GM19328 (cell line): ENCODE measurements around the gene SCEL.

Experiments
- ATAC-seq: cut with Tn5 transposase; IDR thresholded peaks from one replicate; pipeline ENCODE4 v1.9.1; 2021; ENCODE audit warnings: mild to moderate bottlenecking, moderate library complexity; ENCODE audit not compliant: unreplicated experiment

The SCEL gene

GRCh38 chr13:77548594-77548993, 13.1 kb downstream of the SCEL start:
- ATAC-seq: no peak

GRCh38 chr13:77554069-77554468, 18.6 kb downstream of the SCEL start:
- ATAC-seq: no peak

GRCh38 chr13:77555246-77555645, 19.7 kb downstream of the SCEL start:
- ATAC-seq: no peak

GRCh38 chr13:77558016-77558415, 22.5 kb downstream of the SCEL start:
- no peak for ATAC-seq

- no peak for ATAC-seq
Measured at GRCh38 chr13:77563111-77563510, 27.6 kb downstream of the SCEL start.

GRCh38 chr13:77565635-77566034, 30.1 kb downstream of the SCEL start:
- ATAC-seq: peak; percentile 73

- ATAC-seq: no peak
Measured at GRCh38 chr13:77571956-77572355, 36.5 kb downstream of the SCEL start.

GRCh38 chr13:77574096-77574495, 38.6 kb downstream of the SCEL start:
- no peak for ATAC-seq

GRCh38 chr13:77579959-77580358, 44.5 kb downstream of the SCEL start:
- no peak for ATAC-seq

- no peak for ATAC-seq
Measured at GRCh38 chr13:77580748-77581147, 45.2 kb downstream of the SCEL start.

GRCh38 chr13:77583581-77583980, 48.1 kb downstream of the SCEL start:
- no peak for ATAC-seq

GRCh38 chr13:77584106-77584505, 48.6 kb downstream of the SCEL start:
- no peak for ATAC-seq

- no peak for ATAC-seq
Measured at GRCh38 chr13:77595166-77595810, 59.8 kb downstream of the SCEL start.

- no peak for ATAC-seq
Measured at GRCh38 chr13:77596777-77597176, 61.3 kb downstream of the SCEL start.

GRCh38 chr13:77599351-77599750, 63.8 kb downstream of the SCEL start:
- ATAC-seq: no peak

GRCh38 chr13:77600701-77601100, 65.2 kb downstream of the SCEL start:
- ATAC-seq: no peak

- ATAC-seq: no peak
Measured at GRCh38 chr13:77611068-77611467, 75.6 kb downstream of the SCEL start.

- no peak for ATAC-seq
Measured at GRCh38 chr13:77616027-77616426, 80.5 kb downstream of the SCEL start.

GRCh38 chr13:77619655-77620054, 84.1 kb downstream of the SCEL start:
- no peak for ATAC-seq

- no peak for ATAC-seq
Measured at GRCh38 chr13:77620138-77620537, 84.6 kb downstream of the SCEL start.

GRCh38 chr13:77623806-77624205, 88.3 kb downstream of the SCEL start:
- ATAC-seq: no peak

GRCh38 chr13:77628170-77628569, 92.7 kb downstream of the SCEL start:
- no peak for ATAC-seq

GRCh38 chr13:77637588-77637987, 102.1 kb downstream of the SCEL start:
- no peak for ATAC-seq
